Measurements from ENCODE around the gene RPL13A. TPM values are rescaled to one million over a fixed set of nuclear protein-coding genes. Genes with fewer than 3 reads are reported as not detected.
"Not testable (repeated sequence)": the region's sequence is repeated elsewhere in the genome, so short reads cannot be mapped to it uniquely, and the experiment has no call there.

The RPL13A gene
- total RNA-seq, 1 experiment from 2014 or later, result 3,819 TPM

DNA sequence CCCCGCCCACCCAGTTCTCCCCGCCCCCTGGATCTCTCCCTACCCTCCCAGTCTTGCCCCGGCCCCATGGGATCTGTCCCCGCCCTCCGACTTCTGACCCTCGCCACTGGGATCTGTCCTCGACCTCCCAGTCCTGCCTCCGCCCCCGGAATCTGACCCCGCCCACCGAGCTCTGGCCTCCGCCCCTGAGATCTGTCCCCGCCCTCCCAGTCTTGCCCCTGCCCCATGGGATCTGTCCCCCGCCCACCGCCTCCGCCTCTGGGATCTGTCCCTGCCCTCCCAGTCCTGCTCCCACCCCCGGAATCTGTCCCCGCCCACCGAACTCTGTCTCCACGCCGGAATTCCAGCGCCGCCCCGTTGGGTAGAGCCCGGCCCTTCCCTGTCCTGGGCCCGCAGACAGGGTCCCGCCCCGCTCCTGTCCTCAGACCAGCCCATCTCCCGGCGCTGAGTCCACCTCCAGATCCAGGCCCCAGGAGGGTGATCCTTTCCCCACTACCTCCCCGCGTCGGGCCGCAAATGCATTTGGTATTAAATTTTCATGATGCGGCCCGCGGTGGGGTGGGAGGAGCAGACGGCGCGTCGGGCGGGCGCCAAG is 44.5 kb upstream of the RPL13A start:
- Mint-ChIP-seq H3K4me1 (ENCODE audit: insufficient read depth, unreplicated experiment) (peaks cover 28% of the 10 kb centered on the region), H3K9me3 (ENCODE audit: unreplicated experiment) (no peaks in the 10 kb centered on the region), H3K27me3 (ENCODE audit: insufficient read depth, unreplicated experiment) (peaks cover 51% of the 10 kb centered on the region), H3K4me3 (ENCODE audit: unreplicated experiment) (peak overlapping the region; percentile 75), H3K36me3 (ENCODE audit: insufficient read depth, unreplicated experiment) (peaks cover 10% of the 10 kb centered on the region), H3K27ac (ENCODE audit: low read depth, unreplicated experiment) (no peak overlapping the region)
- CTCF ChIA-PET, result interaction anchor here (0.5 to 2.3 kb wide), 12 partner anchors 16 to 266 kb away, joined by 3 to 30 read pairs (median 3); no protein-coding TSS in a partner anchor
- intact Hi-C loops (cut with micrococcal nuclease), result loop anchor here (1.0 kb wide), 4 partner anchors 51 to 217 kb away; partner anchors contain the start of gene DKKL1
- BruUV-seq (replicated peaks), result no TSS peak
- TF ChIP-seq, protein P1, sequence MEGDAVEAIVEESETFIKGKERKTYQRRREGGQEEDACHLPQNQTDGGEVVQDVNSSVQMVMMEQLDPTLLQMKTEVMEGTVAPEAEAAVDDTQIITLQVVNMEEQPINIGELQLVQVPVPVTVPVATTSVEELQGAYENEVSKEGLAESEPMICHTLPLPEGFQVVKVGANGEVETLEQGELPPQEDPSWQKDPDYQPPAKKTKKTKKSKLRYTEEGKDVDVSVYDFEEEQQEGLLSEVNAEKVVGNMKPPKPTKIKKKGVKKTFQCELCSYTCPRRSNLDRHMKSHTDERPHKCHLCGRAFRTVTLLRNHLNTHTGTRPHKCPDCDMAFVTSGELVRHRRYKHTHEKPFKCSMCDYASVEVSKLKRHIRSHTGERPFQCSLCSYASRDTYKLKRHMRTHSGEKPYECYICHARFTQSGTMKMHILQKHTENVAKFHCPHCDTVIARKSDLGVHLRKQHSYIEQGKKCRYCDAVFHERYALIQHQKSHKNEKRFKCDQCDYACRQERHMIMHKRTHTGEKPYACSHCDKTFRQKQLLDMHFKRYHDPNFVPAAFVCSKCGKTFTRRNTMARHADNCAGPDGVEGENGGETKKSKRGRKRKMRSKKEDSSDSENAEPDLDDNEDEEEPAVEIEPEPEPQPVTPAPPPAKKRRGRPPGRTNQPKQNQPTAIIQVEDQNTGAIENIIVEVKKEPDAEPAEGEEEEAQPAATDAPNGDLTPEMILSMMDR (IDR thresholded peaks at IDR 0.05; ENCODE audit: unreplicated experiment), result no peak
- POLR2A ChIA-PET, result interaction anchor here (1.0 to 1.9 kb wide), 2 partner anchors 9 to 13 kb away, joined by 3 to 6 read pairs; partner anchors contain the start of gene PIH1D1
- peak; percentile 93 for DNase-seq (ENCODE audit: unreplicated experiment)

DNA sequence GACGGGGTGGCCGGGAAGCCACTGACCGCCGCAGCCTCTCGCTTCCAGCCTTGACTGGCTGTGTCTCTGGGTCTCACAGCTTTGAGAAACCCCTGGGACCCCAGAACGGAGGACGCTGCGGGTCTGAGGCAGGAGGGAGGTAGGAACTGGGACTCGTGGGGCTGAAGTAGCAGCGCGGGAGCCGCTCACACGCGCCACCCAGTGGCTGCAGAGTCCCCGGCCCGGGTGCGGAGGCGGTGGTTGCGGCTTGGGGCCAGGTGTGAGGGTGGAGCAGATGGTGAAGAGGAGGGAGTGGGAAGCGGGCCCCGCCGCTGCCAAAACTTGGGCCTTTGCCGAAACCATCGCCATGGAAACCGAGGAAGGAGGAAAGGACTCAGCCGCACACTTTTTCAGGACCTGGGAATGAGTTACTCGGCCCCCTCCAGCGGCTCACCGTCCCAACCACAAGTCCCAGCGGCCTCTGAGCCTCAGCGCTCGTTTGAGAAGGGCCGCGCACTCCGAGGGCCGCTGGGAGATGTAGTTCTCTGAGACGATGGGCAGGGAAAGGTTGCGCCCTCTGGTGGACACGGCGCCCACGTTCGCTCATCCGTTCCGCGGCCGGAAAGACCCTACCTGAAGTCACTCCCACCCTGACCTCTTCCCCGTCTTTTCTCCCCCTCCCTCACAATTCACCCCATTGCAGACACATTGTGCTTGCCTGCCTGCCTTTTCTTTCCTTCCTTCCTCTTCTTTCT is 43.9 kb upstream of the RPL13A start:
- Mint-ChIP-seq H3K9me3 (ENCODE audit: unreplicated experiment) (no peaks in the 10 kb centered on the region), H3K4me1 (ENCODE audit: insufficient read depth, unreplicated experiment) (peaks cover 28% of the 10 kb centered on the region), H3K27ac (ENCODE audit: low read depth, unreplicated experiment) (peak overlapping the region; percentile 85), H3K27me3 (ENCODE audit: insufficient read depth, unreplicated experiment) (peaks cover 45% of the 10 kb centered on the region), H3K36me3 (ENCODE audit: insufficient read depth, unreplicated experiment) (peaks cover 16% of the 10 kb centered on the region), H3K4me3 (ENCODE audit: unreplicated experiment) (peak overlapping the region; percentile 75)
- no TSS peak for BruUV-seq (replicated peaks)
- ChIA-PET CTCF (interaction anchor here (0.6 to 2.3 kb wide), 21 partner anchors 13 to 348 kb away, joined by 3 to 30 read pairs (median 4); no protein-coding TSS in a partner anchor), POLR2A (interaction anchor here (0.6 to 1.9 kb wide), 5 partner anchors 8 to 388 kb away, joined by 3 to 6 read pairs (median 3); partner anchors contain the start of genes ALDH16A1 and PIH1D1)
- TF ChIP-seq, protein P1 (IDR thresholded peaks at IDR 0.05; ENCODE audit: unreplicated experiment), result peak; percentile 63
- peak; percentile 96 for DNase-seq (ENCODE audit: unreplicated experiment)
- intact Hi-C loops (cut with micrococcal nuclease), result loop anchor here (1.0 kb wide), 4 partner anchors 51 to 217 kb away; partner anchors contain the start of gene DKKL1

DNA sequence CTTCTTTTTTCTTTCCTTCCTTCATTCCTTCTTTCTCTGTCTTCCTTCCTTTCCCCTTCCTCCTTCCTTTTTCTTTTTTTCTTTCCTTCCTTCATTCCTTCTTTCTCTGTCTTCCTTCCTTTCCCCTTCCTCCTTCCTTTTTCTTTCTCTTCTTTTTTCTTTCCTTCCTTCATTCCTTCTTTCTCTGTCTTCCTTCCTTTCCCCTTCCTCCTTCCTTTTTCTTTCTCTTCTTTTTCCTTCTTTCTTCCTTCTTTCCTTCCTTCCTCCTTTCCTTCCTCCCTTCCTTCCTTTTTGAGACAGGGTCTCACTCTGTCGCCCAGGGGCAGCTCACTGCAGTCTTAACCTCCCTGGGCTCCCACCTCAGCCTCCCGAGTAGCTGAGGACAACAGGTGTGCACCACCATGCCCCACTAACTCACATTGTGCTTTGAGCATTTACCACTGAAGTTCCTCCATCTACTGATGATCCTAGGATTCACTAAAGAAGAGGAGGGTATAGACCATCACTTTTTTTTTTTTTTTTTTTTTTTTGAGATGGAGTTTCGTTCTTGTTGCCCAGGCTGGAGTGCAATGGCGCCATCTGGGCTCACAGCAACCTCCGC is 43.2 kb upstream of the RPL13A start:
- H3K27ac Mint-ChIP-seq (ENCODE audit: low read depth, unreplicated experiment), result peak overlapping the region; percentile 85
- H3K36me3 Mint-ChIP-seq (ENCODE audit: insufficient read depth, unreplicated experiment), result peaks cover 21% of the 10 kb centered on the region
- ChIA-PET POLR2A (interaction anchor here (0.6 to 1.4 kb wide), 4 partner anchors 9 to 388 kb away, joined by 3 to 7 read pairs (median 4); partner anchors contain the start of gene ALDH16A1), CTCF (interaction anchor here (0.6 to 1.7 kb wide), 17 partner anchors 12 to 772 kb away, joined by 3 to 16 read pairs (median 4); partner anchors contain the start of gene GFY)
- H3K27me3 Mint-ChIP-seq (ENCODE audit: insufficient read depth, unreplicated experiment), result peaks cover 38% of the 10 kb centered on the region
- DNase-seq (ENCODE audit: unreplicated experiment); H3K9me3 Mint-ChIP-seq (ENCODE audit: unreplicated experiment); intact Hi-C loops (cut with micrococcal nuclease); BruUV-seq (replicated peaks): not testable (repeated sequence)
- peak overlapping the region; percentile 75 for H3K4me3 Mint-ChIP-seq (ENCODE audit: unreplicated experiment)
- H3K4me1 Mint-ChIP-seq (ENCODE audit: insufficient read depth, unreplicated experiment), result peaks cover 28% of the 10 kb centered on the region

DNA sequence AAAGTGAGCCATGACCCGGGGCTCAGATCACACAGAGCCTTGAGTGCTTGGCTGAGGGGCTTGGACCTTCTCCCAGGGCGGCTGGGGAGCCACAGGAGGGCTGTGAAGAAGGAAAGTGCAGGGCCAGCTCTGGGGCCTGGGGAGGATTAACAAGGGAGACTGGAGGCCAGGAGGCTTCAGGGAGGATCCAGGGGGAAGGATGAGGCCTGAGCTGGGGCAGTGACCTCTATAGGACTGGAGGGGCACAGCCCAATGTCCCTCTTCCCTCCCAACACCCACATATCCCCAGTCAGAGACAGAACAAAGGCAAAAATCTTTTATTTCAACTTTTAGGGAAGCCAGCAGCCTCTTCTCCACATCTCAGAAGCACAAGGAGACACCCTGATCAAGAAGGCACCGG is 41.4 kb upstream of the RPL13A start:
- Mint-ChIP-seq H3K9me3 (ENCODE audit: unreplicated experiment) (no peaks in the 10 kb centered on the region), H3K27ac (ENCODE audit: low read depth, unreplicated experiment) (no peak overlapping the region), H3K36me3 (ENCODE audit: insufficient read depth, unreplicated experiment) (peaks cover 37% of the 10 kb centered on the region), H3K27me3 (ENCODE audit: insufficient read depth, unreplicated experiment) (peaks cover 20% of the 10 kb centered on the region), H3K4me3 (ENCODE audit: unreplicated experiment) (no peak overlapping the region), H3K4me1 (ENCODE audit: insufficient read depth, unreplicated experiment) (peaks cover 32% of the 10 kb centered on the region)
- CTCF ChIA-PET, result interaction anchor here (0.5 to 1.7 kb wide), 7 partner anchors 29 to 602 kb away, joined by 3 to 16 read pairs (median 4); no protein-coding TSS in a partner anchor
- POLR2A ChIA-PET, result interaction anchor here (0.6 to 1.4 kb wide), 3 partner anchors 7 to 200 kb away, joined by 3 to 7 read pairs (median 3); partner anchors contain the start of gene ALDH16A1
- intact Hi-C loops (cut with micrococcal nuclease), result no loop called here
- no TSS peak for BruUV-seq (replicated peaks)
- DNase-seq (ENCODE audit: unreplicated experiment), result no peak
- TF ChIP-seq, protein P1 (IDR thresholded peaks at IDR 0.05; ENCODE audit: unreplicated experiment), result no peak

Data from MCF 10A (cell line).